HG03442 (cell line): ENCODE data around the gene AHDC1.
"Not testable (repeated sequence)": the region's sequence is repeated elsewhere in the genome, so short reads cannot be mapped to it uniquely, and the experiment has no call there.

Source experiments
- ATAC-seq: cut with Tn5 transposase; IDR thresholded peaks from one replicate; pipeline ENCODE4 v1.9.1; 2021; ENCODE audit warnings: mild to moderate bottlenecking, moderate library complexity; ENCODE audit not compliant: unreplicated experiment

Gene AHDC1

GRCh38 chr1:27633640-27634176, 29.8 kb upstream of the AHDC1 start:
- ATAC-seq: no peak

GRCh38 chr1:27633298-27633610, 29.3 kb upstream of the AHDC1 start:
- no peak for ATAC-seq

- no peak for ATAC-seq
Observed at GRCh38 chr1:27632387-27633297, 28.7 kb upstream of the AHDC1 start.

- no peak for ATAC-seq
Observed at GRCh38 chr1:27630859-27631491, 27.0 kb upstream of the AHDC1 start.

DNA sequence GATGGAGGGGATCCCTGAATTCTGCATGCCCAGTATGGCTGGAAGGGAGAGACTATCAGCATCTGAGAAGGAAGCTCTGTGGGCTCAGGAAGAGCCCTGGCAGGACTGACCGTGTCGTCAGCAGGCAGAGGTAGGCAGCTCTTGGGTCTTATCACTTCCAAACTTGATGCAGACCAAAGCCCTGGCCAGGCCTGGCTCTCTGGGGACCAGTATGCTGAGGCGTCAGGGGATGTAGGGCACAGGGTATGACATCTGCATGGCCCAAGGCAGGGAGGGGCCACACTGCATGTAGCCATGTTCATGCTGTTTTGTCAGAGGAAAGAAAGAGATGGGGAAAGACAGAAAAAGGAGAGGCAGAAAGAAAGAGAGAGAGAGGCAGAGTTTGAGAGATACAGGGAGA, 24.8 kb upstream of the AHDC1 start:
- ATAC-seq: no peak

DNA sequence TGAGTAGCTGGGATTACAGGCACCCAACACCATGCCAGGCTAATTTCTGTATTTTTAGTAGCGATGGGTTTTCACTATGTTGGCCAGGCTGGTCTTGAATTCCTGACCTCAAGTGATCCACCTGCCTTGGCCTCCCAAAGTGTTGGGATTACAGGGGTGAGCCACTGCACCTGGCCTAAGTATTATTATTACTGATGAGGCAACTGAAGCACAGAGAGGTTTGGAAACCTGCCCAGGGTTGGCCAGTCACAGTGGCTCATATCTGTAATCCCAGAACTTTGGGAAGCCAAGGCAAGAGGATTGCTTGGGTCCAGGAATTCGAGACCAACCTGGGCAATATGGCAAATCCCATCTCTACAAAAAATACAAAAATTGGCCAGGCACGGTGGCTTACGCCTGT, 23.8 kb upstream of the AHDC1 start:
- ATAC-seq: not testable (repeated sequence)

- no peak for ATAC-seq
Observed at GRCh38 chr1:27627061-27627460, 23.1 kb upstream of the AHDC1 start.

DNA sequence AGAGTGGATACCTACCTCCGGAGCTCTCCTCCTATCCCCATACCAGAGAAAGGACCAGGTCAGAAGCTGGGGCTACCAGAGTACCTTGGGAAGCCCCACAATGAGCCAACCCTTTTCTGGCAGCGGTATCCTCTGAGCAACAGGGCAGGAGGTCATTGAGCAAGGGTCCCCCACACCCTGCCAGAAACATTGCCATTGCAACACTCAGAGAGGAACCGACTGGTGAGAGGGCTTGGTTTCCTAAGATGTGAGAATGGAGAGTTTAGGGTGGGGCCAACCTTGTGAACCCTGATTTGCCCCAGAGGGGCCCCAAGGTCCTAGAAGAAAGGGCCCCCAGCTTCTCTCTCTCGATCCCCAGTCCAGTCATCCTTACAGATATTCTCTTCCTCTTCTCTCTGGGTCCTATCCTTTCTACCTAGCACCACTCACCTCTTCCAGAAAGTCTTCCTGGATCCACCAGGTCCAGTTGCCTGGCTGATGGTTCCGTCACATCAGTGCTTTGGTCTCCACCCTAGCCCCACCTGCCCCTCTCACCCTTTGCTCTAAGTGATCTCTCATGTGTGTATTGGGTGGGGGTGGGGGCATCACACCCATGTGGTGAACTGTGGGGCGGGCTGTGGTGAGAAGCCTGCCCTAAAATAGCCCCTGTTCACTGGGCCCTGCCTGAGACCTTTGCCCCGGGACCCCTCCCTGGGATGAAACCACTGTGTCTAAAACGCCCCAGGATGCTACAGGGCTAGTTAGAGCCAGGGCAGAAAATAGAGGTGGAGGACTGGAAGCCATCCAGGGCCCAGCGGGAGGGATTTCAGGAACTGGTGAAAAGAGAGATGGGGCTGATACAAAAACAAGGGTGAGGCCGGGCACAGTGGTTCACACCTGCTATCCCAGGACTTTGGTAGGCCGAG, 22.3 kb upstream of the AHDC1 start:
- no peak for ATAC-seq

DNA sequence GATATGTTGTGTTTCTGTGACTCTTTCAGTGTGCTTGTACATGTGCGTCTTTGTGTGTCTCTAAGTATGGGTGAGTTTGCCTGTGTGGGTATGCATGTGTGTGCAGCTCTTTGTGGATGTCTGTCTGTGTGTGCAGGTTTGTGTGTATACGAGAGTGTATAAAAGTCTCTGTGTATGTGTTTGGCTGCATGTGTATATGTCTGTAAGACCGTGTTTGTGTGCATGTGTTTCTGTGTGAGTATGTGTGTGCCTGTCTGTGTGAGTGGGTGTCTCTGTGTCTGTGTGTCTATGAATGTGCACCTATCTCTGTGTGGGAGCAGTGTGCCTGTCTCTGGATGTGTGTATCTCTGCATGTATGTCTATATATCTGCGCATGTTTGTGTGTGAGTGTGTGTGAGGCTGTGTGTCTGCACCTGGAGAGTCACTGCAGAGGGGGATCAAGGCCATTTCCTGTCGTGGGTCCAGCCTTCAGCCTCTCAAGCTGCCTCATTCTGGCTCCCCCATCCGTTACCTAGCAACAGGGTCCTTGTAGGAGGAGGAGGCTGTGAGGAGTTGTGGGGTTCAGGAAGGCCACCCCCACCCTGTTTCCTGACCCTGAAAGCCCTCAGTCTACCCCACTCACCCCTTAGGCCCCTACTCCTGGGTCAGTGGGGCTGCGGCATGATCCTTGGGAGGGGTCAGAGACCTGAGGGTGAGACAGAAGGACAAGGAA, 20.7 kb upstream of the AHDC1 start:
- peak; percentile 21 for ATAC-seq

DNA sequence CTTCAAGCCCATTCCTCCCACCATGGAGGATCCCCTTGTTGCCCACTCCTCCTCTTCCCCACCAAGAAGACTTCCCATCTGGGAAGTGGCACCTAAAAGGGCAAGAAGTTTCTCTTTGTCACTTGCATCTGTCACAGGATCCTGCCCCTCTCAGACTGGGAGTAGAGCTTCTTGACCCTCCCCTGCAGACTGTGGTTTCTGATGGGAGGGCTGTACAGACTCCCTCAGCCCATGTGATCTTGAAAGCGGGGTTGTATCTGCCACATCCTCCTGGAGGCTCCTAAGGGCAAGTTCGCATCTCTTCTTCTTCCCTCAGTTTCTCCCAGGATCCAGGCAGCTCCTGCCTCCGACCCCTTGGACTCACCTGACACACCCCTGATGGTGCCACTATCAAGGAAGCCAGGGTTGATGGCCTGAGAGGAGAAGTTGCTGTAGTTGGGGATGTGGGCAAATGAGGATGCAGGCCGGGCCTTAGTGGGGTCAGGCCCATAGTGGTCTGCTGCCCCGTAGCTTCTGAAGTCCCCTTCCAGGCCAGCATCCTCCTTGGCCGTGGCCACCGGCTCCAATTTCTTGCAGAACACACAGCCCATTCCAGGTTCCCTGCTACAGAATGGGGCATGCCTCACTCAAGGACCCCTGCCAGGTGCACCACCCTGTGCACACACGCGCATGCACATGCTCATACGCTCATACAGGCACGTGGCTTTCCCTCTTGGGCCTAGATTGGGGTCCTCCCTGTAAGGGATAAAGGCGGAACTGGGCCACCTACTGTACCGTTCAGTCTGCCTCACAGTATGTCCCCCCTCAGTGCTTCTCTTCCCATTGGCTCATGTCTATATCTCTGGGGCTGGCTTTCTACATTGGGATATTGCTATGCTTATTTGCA, 19.6 kb upstream of the AHDC1 start:
- no peak for ATAC-seq

DNA sequence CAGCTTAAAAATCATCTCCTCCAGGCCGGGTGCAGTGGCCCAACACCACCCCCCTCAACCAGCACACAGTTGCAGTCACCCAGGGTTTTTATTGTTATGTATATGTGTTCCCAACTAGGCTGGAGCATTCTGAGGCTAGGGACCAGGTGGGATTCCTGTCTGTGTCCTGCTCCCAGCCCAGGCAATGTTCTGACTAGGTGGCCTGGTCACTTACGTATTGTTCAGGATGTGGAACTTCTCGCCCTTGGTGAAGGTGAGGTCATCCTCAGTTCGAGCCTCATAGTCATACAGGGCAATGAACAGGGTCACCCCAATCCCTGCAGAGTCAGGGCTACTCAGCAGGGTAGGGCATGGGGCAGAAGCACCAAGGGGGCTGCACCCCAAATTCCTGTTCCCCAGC, 18.9 kb upstream of the AHDC1 start:
- no peak for ATAC-seq

DNA sequence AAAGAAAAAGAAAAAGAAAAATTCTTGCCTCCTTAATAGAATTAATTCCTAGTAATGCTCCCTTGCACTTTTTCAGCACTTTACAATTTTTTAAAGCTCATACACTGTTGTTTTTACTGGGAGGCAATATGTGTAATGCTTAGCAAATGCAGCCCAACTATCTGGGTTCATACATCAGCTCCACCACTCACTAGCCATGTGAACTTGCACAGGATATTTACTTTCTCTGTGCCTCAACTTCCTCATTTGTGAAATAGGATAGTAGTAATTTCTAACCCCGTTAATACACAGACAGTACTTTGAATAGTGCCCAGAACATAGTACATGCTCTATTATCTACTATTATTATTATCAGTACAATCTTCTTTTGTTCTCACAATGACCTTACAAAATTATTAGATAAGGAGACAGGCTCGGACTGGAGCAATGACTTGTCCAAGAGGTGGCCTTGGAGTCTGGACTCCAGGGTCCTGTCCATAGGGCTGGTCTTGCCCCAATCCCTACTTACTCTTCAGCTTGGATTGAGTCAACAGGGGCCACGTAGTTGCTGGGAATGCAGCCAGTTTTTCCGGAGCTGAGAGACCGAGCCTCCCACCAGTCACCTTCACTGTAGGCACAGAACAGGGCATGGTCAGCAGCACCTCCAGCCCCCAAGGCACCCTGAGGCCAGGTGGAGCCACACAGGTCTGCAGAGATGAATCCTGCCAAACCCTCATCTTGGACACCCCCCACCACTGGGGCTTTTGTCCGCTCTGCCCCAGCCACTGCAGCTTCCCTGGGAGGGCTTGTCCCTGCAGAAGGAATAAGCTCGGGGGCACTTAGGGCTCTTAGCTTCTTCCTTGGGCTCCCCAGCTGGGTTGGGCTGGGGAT, 17.3 kb upstream of the AHDC1 start:
- no peak for ATAC-seq

GRCh38 chr1:27619782-27620438, 16.0 kb upstream of the AHDC1 start:
- not testable (repeated sequence) for ATAC-seq

DNA sequence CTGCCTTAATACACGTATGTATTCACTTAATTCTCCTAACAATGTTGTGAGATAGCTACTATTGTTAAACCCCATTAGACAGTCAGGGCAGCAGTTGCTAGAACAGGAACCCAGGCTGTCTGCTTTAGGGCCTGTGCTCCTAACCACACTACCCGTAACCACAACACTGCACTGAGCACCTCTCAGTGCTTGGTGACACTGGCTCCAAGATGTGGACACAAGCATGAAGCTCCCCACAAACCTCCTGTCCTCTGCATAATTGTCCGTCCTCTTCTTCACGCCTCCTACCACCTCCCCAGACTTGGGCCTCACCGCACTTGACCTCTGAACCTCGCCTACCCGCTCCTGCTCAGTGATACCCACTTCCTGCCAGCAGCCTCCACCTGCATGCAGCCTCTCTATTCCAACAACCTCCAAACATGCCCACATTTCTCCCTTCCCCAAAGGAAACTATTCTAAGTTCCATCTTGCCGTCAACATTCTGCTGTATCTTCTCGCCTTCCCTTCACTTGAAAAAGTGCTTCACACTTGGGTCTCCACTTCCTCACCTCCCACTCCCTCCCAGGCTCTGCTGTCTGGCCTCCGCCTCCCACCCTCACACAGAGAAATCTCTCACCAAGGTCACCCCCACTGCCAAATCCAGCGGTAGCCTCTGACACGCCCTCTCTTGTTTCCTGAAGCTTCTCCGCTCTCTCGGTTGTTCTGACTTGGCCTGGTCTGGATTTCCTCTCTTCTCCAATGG, 14.6 kb upstream of the AHDC1 start:
- ATAC-seq: no peak

DNA sequence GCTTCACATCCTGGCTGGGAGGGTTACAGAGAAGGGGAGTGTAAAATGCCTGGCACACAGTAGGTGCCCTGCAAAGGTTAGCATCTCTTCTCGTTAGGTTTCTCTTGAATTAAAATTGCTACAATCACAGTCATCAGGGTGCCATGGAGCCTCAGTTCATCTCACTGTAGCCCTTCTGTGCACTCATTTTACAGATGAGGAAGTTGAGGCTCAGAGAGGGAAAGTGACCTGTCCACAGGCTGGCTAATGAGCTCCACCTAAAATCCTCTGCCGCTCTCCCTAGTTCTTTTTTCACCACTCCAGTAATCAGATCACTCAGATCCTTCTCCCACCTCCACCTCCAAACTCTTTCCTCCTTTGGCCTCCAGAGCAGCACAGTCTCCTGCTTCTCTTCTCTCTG, 13.5 kb upstream of the AHDC1 start:
- ATAC-seq: no peak

- ATAC-seq: no peak
Observed at GRCh38 chr1:27616441-27616840, 12.5 kb upstream of the AHDC1 start.
